NB4 (cell line): Measurements from ENCODE around the gene RABL6.

ENCODE experiments used
- CTCF ChIP-seq: IDR thresholded peaks from one replicate; pipeline ENCODE4 v1.5.1; 2012; ENCODE audit warnings: low read depth, low read length
- POLR2A ChIP-seq: IDR thresholded peaks from 2 replicates; pipeline ENCODE4 v1.6.1; 2011; ENCODE audit warnings: mild to moderate bottlenecking; ENCODE audit not compliant: insufficient read length; ENCODE audit errors: extremely low read depth

- TF ChIP-seq CTCF (no peak), POLR2A (no peak)
Observed at GRCh38 chr9:136849960-136850865, 42.5 kb downstream of the RABL6 start.
